GM18498 (cell line): ENCODE results near the gene TMEM17.

Experiments
- ATAC-seq: cut with Tn5 transposase; IDR thresholded peaks from one replicate; pipeline ENCODE4 v1.9.1; 2021; ENCODE audit warnings: mild to moderate bottlenecking, moderate library complexity; ENCODE audit not compliant: unreplicated experiment

TMEM17 gene

GRCh38 chr2:62458206-62458641 is 47.8 kb downstream of the TMEM17 start:
- ATAC-seq = no peak

GRCh38 chr2:62457556-62457955 is 48.4 kb downstream of the TMEM17 start:
- ATAC-seq = no peak

- ATAC-seq = peak; percentile 91
These were observed 49.1 kb downstream of the TMEM17 start for GRCh38 chr2:62456721-62457539.

GRCh38 chr2:62455957-62456692 is 49.9 kb downstream of the TMEM17 start:
- ATAC-seq = no peak

GRCh38 chr2:62453955-62454354 is 52.0 kb downstream of the TMEM17 start:
- ATAC-seq = no peak

GRCh38 chr2:62452701-62453454 is 53.1 kb downstream of the TMEM17 start:
- no peak for ATAC-seq

- no peak for ATAC-seq
These were observed 55.2 kb downstream of the TMEM17 start for GRCh38 chr2:62450716-62451191.
